ENCODE results near the gene ELP1. TPM values are rescaled to one million over a fixed set of nuclear protein-coding genes. Genes with fewer than 3 reads are reported as not detected.

ELP1 gene
- total and polyA plus RNA-seq, 2 experiments from 2014 or later: 14.5 to 24.1 TPM

GRCh38 chr9:108939975-108940374 lies 6.1 kb upstream of the ELP1 start:
- WGBS, 2 experiments (ENCODE audit: low coverage in 1 of 2, low lambda C conversion rate in 2 of 2, missing lambda C conversion rate in 2 of 2): 94 to 96% methylated on average over 4 of the region's 4 CpGs
- Histone ChIP-seq H4K20me1 (ENCODE audit: insufficient read depth) (no peaks in the 10 kb centered on the region), H3K36me3 (ENCODE audit: low read depth) (peaks cover 45% of the 10 kb centered on the region), H3K9me3 (ENCODE audit: low read depth) (no peaks in the 10 kb centered on the region), H3F3A (ENCODE audit: insufficient read depth) (peaks cover 20% of the 10 kb centered on the region), H3K4me3 (no peak overlapping the region), H3K4me1 (ENCODE audit: insufficient read depth) (peaks cover 11% of the 10 kb centered on the region), H3K9ac (no peak overlapping the region), H2AFZ (no peak overlapping the region), H3K9me2 (ENCODE audit: insufficient read depth) (no peaks in the 10 kb centered on the region), H3K27me3 (replicated peaks; ENCODE audit: insufficient read depth) (no peaks in the 10 kb centered on the region), H3K79me2 (ENCODE audit: insufficient read depth) (peaks cover 39% of the 10 kb centered on the region), H3K4me2 (ENCODE audit: unreplicated experiment) (no peak overlapping the region), H3K27ac (no peak overlapping the region)
- no peak for DNase-seq
- TF ChIP-seq EZH2phosphoT487 (IDR thresholded peaks at IDR 0.05; ENCODE audit: insufficient read depth, low read depth) (no peak), EZH2 (IDR thresholded peaks at IDR 0.05; ENCODE audit: insufficient read depth, poor library complexity, severe bottlenecking) (no peak)
- in situ Hi-C loops (cut with MboI): no loop called here

- Histone ChIP-seq H3K27ac (no peak overlapping the region), H3K79me2 (ENCODE audit: insufficient read depth) (peaks cover 53% of the 10 kb centered on the region), H3K9me3 (ENCODE audit: low read depth) (no peaks in the 10 kb centered on the region), H3K9ac (no peak overlapping the region), H2AFZ (no peak overlapping the region), H3K27me3 (replicated peaks; ENCODE audit: insufficient read depth) (no peaks in the 10 kb centered on the region), H3K4me2 (ENCODE audit: unreplicated experiment) (no peak overlapping the region), H4K20me1 (ENCODE audit: insufficient read depth) (no peaks in the 10 kb centered on the region), H3K4me3 (no peak overlapping the region), H3K9me2 (ENCODE audit: insufficient read depth) (no peaks in the 10 kb centered on the region), H3K4me1 (ENCODE audit: insufficient read depth) (peaks cover 15% of the 10 kb centered on the region), H3F3A (ENCODE audit: insufficient read depth) (peaks cover 21% of the 10 kb centered on the region), H3K36me3 (ENCODE audit: low read depth) (peaks cover 37% of the 10 kb centered on the region)
- 88 to 92% methylated on average over 5 of the region's 5 CpGs for WGBS, 2 experiments (ENCODE audit: low coverage in 1 of 2, low lambda C conversion rate in 2 of 2, missing lambda C conversion rate in 2 of 2)
- no peak for DNase-seq
- in situ Hi-C loops (cut with MboI): no loop called here
- TF ChIP-seq EZH2 (IDR thresholded peaks at IDR 0.05; ENCODE audit: insufficient read depth, poor library complexity, severe bottlenecking) (no peak), EZH2phosphoT487 (IDR thresholded peaks at IDR 0.05; ENCODE audit: insufficient read depth, low read depth) (no peak)
These were observed 3.8 kb upstream of the ELP1 start for GRCh38 chr9:108937561-108938305.

- no peaks in the 10 kb centered on the region for H3K27me3 ChIP-seq (replicated peaks; ENCODE audit: insufficient read depth)
- H4K20me1 ChIP-seq (ENCODE audit: insufficient read depth): no peaks in the 10 kb centered on the region
- H3K4me2 ChIP-seq (ENCODE audit: unreplicated experiment): peak within 1 kb of the TSS; percentile 82
- peaks cover 15% of the 10 kb centered on the region for H3F3A ChIP-seq (ENCODE audit: insufficient read depth)
- peak within 1 kb of the TSS; percentile 93 for H3K9ac ChIP-seq
- H3K9me3 ChIP-seq (ENCODE audit: low read depth): no peaks in the 10 kb centered on the region
- TF ChIP-seq EZH2 (IDR thresholded peaks at IDR 0.05; ENCODE audit: insufficient read depth, poor library complexity, severe bottlenecking) (no peak), EZH2phosphoT487 (IDR thresholded peaks at IDR 0.05; ENCODE audit: insufficient read depth, low read depth) (no peak)
- peak within 1 kb of the TSS; percentile 99 for H2AFZ ChIP-seq
- peaks cover 11% of the 10 kb centered on the region for H3K36me3 ChIP-seq (ENCODE audit: low read depth)
- peaks cover 18% of the 10 kb centered on the region for H3K4me1 ChIP-seq (ENCODE audit: insufficient read depth)
- in situ Hi-C loops (cut with MboI): no loop called here
- DNase-seq: peak; percentile 93
- peak within 1 kb of the TSS; percentile 99 for H3K4me3 ChIP-seq
- H3K9me2 ChIP-seq (ENCODE audit: insufficient read depth): no peaks in the 10 kb centered on the region
- peaks cover 85% of the 10 kb centered on the region for H3K79me2 ChIP-seq (ENCODE audit: insufficient read depth)
- peak within 1 kb of the TSS; percentile 77 for H3K27ac ChIP-seq
- WGBS, 2 experiments (ENCODE audit: low coverage in 1 of 2, low lambda C conversion rate in 2 of 2, missing lambda C conversion rate in 2 of 2): 2% methylated on average over 42 to 46 of the region's 47 CpGs
These were observed 484 bp upstream of the ELP1 start, which contains the start of gene ABITRAM for GRCh38 chr9:108934323-108934893. Gene ABITRAM, plus strand, starts transcription at chr9:108934400. Its CDS starts 87 bp downstream, at chr9:108934487.

- 1 to 3% methylated on average over 25 of the region's 25 CpGs for WGBS, 2 experiments (ENCODE audit: low coverage in 1 of 2, low lambda C conversion rate in 2 of 2, missing lambda C conversion rate in 2 of 2)
- H3K36me3 ChIP-seq (ENCODE audit: low read depth): peaks cover 5% of the 10 kb centered on the region
- H2AFZ ChIP-seq: peak overlapping the region; percentile 99
- H3K9ac ChIP-seq: peak overlapping the region; percentile 93
- no peaks in the 10 kb centered on the region for H3K9me2 ChIP-seq (ENCODE audit: insufficient read depth)
- DNase-seq: peak; percentile 64
- H3K79me2 ChIP-seq (ENCODE audit: insufficient read depth): peaks cover 78% of the 10 kb centered on the region
- H3K4me2 ChIP-seq (ENCODE audit: unreplicated experiment): peak overlapping the region; percentile 82
- peak overlapping the region; percentile 99 for H3K4me3 ChIP-seq
- H3F3A ChIP-seq (ENCODE audit: insufficient read depth): peaks cover 15% of the 10 kb centered on the region
- no peaks in the 10 kb centered on the region for H4K20me1 ChIP-seq (ENCODE audit: insufficient read depth)
- TF ChIP-seq EZH2phosphoT487 (IDR thresholded peaks at IDR 0.05; ENCODE audit: insufficient read depth, low read depth) (no peak), EZH2 (IDR thresholded peaks at IDR 0.05; ENCODE audit: insufficient read depth, poor library complexity, severe bottlenecking) (no peak)
- H3K9me3 ChIP-seq (ENCODE audit: low read depth): no peaks in the 10 kb centered on the region
- peak overlapping the region; percentile 77 for H3K27ac ChIP-seq
- peaks cover 18% of the 10 kb centered on the region for H3K4me1 ChIP-seq (ENCODE audit: insufficient read depth)
- in situ Hi-C loops (cut with MboI): no loop called here
- H3K27me3 ChIP-seq (replicated peaks; ENCODE audit: insufficient read depth): no peaks in the 10 kb centered on the region
These were observed 650 bp downstream of the ELP1 start for GRCh38 chr9:108933231-108933717.
